SK-N-SH (cell line): ENCODE results near the gene KMT2C.

Experiments used
- EP300 ChIP-seq, 2 experiments: IDR thresholded peaks; 2 replicates each; pipeline versions ENCODE4 v1.4.0 to v1.6.1; 2012; ENCODE audit warnings: borderline replicate concordance in 1 of 2, low read depth in 1 of 2, low read length in 1 of 2
- FOXM1 ChIP-seq: IDR thresholded peaks from 2 replicates; pipeline ENCODE4 v1.4.0; 2012; ENCODE audit warnings: low read depth, mild to moderate bottlenecking
- JUND ChIP-seq: IDR thresholded peaks from 2 replicates; pipeline ENCODE4 v1.4.0; 2012
- POLR2AphosphoS5 ChIP-seq: IDR thresholded peaks from 2 replicates; pipeline ENCODE4 v1.6.1; 2012; ENCODE audit warnings: low read depth, low read length
- TF ChIP-seq, protein P1 (sequence below): IDR thresholded peaks from 2 replicates; pipeline ENCODE4; 2012
- TF ChIP-seq, protein P2 (sequence below): fragments of 200-600 bp; sonication (generic); IDR thresholded peaks from 2 replicates; pipeline ENCODE4 v1.6.1; 2017; ENCODE audit warnings: antibody characterized with exemption, mild to moderate bottlenecking, moderate library complexity

DNA sequence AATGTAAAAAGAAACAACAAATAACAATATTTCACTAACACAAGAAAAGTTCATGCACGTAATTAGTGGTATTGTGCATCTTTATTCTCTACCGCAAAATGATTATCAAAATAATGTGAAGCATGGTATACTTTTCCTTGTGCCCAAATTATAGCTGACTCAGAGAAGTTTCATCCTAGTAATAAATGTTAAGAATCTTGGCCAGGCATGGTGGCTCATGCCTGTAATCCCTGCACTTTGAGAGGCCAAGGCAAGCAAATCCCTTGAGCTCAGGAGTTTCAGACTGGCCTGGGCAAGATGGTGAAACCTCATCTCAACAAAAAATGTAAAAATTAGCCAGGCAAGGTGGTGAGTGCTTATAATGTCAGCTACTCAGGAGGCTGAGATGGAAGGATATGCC is 105.0 kb downstream of the KMT2C start:
- TF ChIP-seq FOXM1, result no peak
- TF ChIP-seq JUND, result no peak
- TF ChIP-seq, protein P1, sequence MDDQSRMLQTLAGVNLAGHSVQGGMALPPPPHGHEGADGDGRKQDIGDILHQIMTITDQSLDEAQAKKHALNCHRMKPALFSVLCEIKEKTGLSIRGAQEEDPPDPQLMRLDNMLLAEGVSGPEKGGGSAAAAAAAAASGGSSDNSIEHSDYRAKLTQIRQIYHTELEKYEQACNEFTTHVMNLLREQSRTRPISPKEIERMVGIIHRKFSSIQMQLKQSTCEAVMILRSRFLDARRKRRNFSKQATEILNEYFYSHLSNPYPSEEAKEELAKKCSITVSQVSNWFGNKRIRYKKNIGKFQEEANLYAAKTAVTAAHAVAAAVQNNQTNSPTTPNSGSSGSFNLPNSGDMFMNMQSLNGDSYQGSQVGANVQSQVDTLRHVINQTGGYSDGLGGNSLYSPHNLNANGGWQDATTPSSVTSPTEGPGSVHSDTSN, result no peak
- TF ChIP-seq, protein P2, sequence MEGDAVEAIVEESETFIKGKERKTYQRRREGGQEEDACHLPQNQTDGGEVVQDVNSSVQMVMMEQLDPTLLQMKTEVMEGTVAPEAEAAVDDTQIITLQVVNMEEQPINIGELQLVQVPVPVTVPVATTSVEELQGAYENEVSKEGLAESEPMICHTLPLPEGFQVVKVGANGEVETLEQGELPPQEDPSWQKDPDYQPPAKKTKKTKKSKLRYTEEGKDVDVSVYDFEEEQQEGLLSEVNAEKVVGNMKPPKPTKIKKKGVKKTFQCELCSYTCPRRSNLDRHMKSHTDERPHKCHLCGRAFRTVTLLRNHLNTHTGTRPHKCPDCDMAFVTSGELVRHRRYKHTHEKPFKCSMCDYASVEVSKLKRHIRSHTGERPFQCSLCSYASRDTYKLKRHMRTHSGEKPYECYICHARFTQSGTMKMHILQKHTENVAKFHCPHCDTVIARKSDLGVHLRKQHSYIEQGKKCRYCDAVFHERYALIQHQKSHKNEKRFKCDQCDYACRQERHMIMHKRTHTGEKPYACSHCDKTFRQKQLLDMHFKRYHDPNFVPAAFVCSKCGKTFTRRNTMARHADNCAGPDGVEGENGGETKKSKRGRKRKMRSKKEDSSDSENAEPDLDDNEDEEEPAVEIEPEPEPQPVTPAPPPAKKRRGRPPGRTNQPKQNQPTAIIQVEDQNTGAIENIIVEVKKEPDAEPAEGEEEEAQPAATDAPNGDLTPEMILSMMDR, result no peak
- TF ChIP-seq POLR2AphosphoS5, result no peak
- no peak for TF ChIP-seq EP300 (IDR thresholded peaks at IDR 0.05; ENCODE audit: borderline replicate concordance in 1 of 2, low read depth in 1 of 2, low read length in 1 of 2)
